ENCODE measurements around the gene CEMIP. TPM values are rescaled to one million over a fixed set of nuclear protein-coding genes. Genes with fewer than 3 reads are reported as not detected.

The CEMIP gene
- total RNA-seq, 1 experiment from 2014 or later: not detected

Other genes with a start within 250 kb of the CEMIP start
- gene ABHD17C, start 84.1 kb upstream of the CEMIP start, total RNA-seq (2014; rRNA removed; shearing (Covaris generic)): 0.07 TPM in 1 of 2 replicates, not detected in the other
- gene MESD, start 210.4 kb downstream of the CEMIP start, total RNA-seq (2014; rRNA removed; shearing (Covaris generic)): 25.1 and 29.6 TPM in 2 replicates
- 40.7 and 42.6 TPM in 2 replicates for gene TLNRD1, start 221.6 kb downstream of the CEMIP start, total RNA-seq (2014; rRNA removed; shearing (Covaris generic))

Data from G401 (cell line).